Neural crest cell (in vitro differentiated cells): Measurements from ENCODE around the gene BCR. TPM values are rescaled to one million over a fixed set of nuclear protein-coding genes. Genes with fewer than 3 reads are reported as not detected.

Source experiments
- DNase-seq: peaks from one replicate; pipeline ENCODE4 v3.0.0; 2021; ENCODE audit warnings: low read depth, mixed read lengths, low spot score
- H3K27ac Mint-ChIP-seq: one replicate; pipeline ENCODE4 v1.8.0; 2021; ENCODE audit warnings: mild to moderate bottlenecking, mixed read lengths; ENCODE audit not compliant: unreplicated experiment
- H3K27me3 Mint-ChIP-seq: 2 replicates; pipeline ENCODE4 v1.8.0; 2021; ENCODE audit warnings: low read depth, mild to moderate bottlenecking, mixed read lengths
- H3K36me3 Mint-ChIP-seq: 2 replicates; pipeline ENCODE4 v1.8.0; 2021; ENCODE audit warnings: low read depth, mild to moderate bottlenecking, mixed read lengths
- H3K4me1 Mint-ChIP-seq: 2 replicates; pipeline ENCODE4 v1.8.0; 2021; ENCODE audit warnings: mixed read lengths
- H3K4me3 Mint-ChIP-seq: one replicate; pipeline ENCODE4 v1.8.0; 2021; ENCODE audit warnings: mild to moderate bottlenecking, mixed read lengths
- H3K9me3 Mint-ChIP-seq: 2 replicates; pipeline ENCODE4 v1.8.0; 2021; ENCODE audit warnings: mixed read lengths
- total RNA-seq: library from RNA; stranded (reverse); gene quantifications from 2 replicates; pipeline ENCODE4 v1.2.1, GENCODE V29; 2021
- TF ChIP-seq, protein P1 (sequence below): fragments of 200-600 bp; sonication (generic); conservative IDR thresholded peaks from 2 replicates; pipeline ENCODE4 v1.5.0; 2021; ENCODE audit warnings: antibody characterized with exemption, mild to moderate bottlenecking

Gene BCR
- total RNA-seq, 1 donor from 2014 or later, result 54.2 TPM

GRCh38 chr22:23274146-23274526 is 93.8 kb downstream of the BCR start:
- Mint-ChIP-seq H3K27me3 (no peaks in the 10 kb centered on the region), H3K9me3 (no peaks in the 10 kb centered on the region), H3K36me3 (peaks cover 6% of the 10 kb centered on the region), H3K4me1 (peaks cover 7% of the 10 kb centered on the region), H3K4me3 (no peak overlapping the region), H3K27ac (no peak overlapping the region)
- TF ChIP-seq, protein P1, sequence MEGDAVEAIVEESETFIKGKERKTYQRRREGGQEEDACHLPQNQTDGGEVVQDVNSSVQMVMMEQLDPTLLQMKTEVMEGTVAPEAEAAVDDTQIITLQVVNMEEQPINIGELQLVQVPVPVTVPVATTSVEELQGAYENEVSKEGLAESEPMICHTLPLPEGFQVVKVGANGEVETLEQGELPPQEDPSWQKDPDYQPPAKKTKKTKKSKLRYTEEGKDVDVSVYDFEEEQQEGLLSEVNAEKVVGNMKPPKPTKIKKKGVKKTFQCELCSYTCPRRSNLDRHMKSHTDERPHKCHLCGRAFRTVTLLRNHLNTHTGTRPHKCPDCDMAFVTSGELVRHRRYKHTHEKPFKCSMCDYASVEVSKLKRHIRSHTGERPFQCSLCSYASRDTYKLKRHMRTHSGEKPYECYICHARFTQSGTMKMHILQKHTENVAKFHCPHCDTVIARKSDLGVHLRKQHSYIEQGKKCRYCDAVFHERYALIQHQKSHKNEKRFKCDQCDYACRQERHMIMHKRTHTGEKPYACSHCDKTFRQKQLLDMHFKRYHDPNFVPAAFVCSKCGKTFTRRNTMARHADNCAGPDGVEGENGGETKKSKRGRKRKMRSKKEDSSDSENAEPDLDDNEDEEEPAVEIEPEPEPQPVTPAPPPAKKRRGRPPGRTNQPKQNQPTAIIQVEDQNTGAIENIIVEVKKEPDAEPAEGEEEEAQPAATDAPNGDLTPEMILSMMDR, result no peak
- DNase-seq, result no peak

GRCh38 chr22:23274891-23275694 is 94.8 kb downstream of the BCR start:
- DNase-seq, result no peak
- H3K27ac Mint-ChIP-seq, result no peak overlapping the region
- TF ChIP-seq, protein P1, result no peak

DNA sequence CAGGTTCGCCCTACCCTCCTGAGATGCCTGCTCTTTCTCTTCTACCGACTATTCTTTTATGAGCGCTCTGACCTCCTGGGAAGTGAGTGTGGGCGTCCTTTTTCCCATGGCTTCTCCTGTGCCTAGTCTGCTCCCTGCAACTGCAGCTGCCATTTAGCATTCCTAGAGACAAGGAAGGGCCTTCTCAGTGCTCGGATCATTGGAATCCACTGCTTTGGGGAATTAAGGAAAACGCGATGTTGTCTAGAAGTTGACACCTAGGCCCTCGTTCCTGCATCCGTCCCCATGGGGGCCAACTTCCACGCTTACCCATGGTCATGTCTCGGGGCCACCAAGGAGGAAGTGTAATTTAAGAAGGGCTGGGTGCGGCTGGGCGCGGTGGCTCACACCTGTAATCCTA is 95.4 kb downstream of the BCR start:
- H3K4me3 Mint-ChIP-seq, result no peak overlapping the region
- H3K36me3 Mint-ChIP-seq, result peaks cover 6% of the 10 kb centered on the region
- no peak overlapping the region for H3K27ac Mint-ChIP-seq
- H3K4me1 Mint-ChIP-seq, result no peaks in the 10 kb centered on the region
- no peaks in the 10 kb centered on the region for H3K27me3 Mint-ChIP-seq
- DNase-seq, result no peak
- H3K9me3 Mint-ChIP-seq, result no peaks in the 10 kb centered on the region
- TF ChIP-seq, protein P1, result no peak

More at GRCh38 chr22:23274891-23275694, 94.8 kb downstream of the BCR start:
- no peaks in the 10 kb centered on the region for H3K27me3 Mint-ChIP-seq
- no peaks in the 10 kb centered on the region for H3K9me3 Mint-ChIP-seq
- H3K4me1 Mint-ChIP-seq, result peaks cover 4% of the 10 kb centered on the region
- H3K4me3 Mint-ChIP-seq, result no peak overlapping the region
- peaks cover 6% of the 10 kb centered on the region for H3K36me3 Mint-ChIP-seq

- DNase-seq, result no peak
- no peak overlapping the region for H3K4me3 Mint-ChIP-seq
- peaks cover 6% of the 10 kb centered on the region for H3K36me3 Mint-ChIP-seq
- TF ChIP-seq, protein P1, result no peak
- H3K9me3 Mint-ChIP-seq, result no peaks in the 10 kb centered on the region
- H3K27ac Mint-ChIP-seq, result no peak overlapping the region
- H3K4me1 Mint-ChIP-seq, result no peaks in the 10 kb centered on the region
- no peaks in the 10 kb centered on the region for H3K27me3 Mint-ChIP-seq
Observed at GRCh38 chr22:23276656-23277582, 96.6 kb downstream of the BCR start.

GRCh38 chr22:23277583-23278295 is 97.4 kb downstream of the BCR start:
- Mint-ChIP-seq H3K36me3 (peaks cover 6% of the 10 kb centered on the region), H3K27ac (no peak overlapping the region), H3K4me1 (no peaks in the 10 kb centered on the region), H3K4me3 (no peak overlapping the region), H3K27me3 (no peaks in the 10 kb centered on the region), H3K9me3 (no peaks in the 10 kb centered on the region)
- DNase-seq, result no peak
- TF ChIP-seq, protein P1, result no peak
